HG02678 (cell line): Measurements from ENCODE around the gene FNDC1.
"Not testable (repeated sequence)": the region's sequence is repeated elsewhere in the genome, so short reads cannot be mapped to it uniquely, and the experiment has no call there.

Source experiments
- ATAC-seq: cut with Tn5 transposase; IDR thresholded peaks from one replicate; pipeline ENCODE4 v1.9.1; 2021; ENCODE audit warnings: mild to moderate bottlenecking, moderate library complexity; ENCODE audit not compliant: unreplicated experiment

FNDC1 gene

GRCh38 chr6:159169193-159169555 is at the start of gene FNDC1:
TSS of gene FNDC1 (plus strand) at chr6:159169400. CDS start at chr6:159169597, 197 bp downstream.
- peak; percentile 55 for ATAC-seq

GRCh38 chr6:159119791-159120190 is 49.4 kb upstream of the FNDC1 start:
- ATAC-seq, result no peak

GRCh38 chr6:159121486-159121885 is 47.7 kb upstream of the FNDC1 start:
- no peak for ATAC-seq

DNA sequence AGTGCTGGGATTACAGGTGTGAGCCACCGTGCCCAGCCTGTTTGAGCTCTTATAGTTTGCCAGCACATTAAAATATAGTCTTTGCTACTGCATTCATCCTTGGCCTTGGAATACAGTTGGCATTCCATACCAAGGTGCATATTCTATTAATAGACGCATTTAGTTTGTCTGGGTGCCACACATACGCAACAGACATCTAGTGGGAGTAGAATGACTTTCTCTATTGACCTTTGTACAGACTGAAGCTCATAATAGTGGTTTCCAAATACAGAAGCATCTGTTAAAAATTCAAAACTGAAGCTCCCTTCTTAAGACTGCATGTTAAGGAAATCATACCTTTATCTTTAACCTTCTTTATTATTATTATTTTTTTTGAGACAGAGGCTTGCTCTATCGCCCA is 46.7 kb upstream of the FNDC1 start:
- no peak for ATAC-seq

GRCh38 chr6:159123831-159124230 is 45.4 kb upstream of the FNDC1 start:
- not testable (repeated sequence) for ATAC-seq

DNA sequence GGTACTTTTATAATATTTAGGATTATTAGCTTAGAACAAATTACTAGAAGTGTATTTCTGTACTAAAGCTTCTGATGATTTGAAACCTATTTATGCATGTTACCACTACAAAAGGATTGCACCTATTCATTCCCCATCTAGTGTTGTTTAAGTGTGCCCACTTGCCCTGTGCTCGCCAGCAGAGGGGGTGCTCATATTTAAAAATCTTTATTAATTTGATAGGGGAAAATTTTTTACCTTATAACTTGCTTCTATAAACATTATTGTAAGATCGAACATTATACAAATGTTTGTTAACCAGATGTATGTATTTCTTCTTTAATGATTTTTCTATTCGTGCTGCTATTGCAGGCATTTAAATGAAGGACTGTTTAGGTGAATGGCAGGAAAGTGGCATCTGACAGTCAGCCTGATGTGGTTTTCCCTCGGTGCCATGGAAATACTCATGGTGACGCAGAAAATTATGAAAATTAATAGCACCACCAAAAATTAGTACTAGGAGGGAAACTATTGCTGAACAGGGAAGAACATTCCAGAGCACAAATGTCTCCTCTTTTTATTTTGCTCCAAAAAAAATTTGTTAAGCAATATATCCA is 44.1 kb upstream of the FNDC1 start:
- ATAC-seq, result no peak

DNA sequence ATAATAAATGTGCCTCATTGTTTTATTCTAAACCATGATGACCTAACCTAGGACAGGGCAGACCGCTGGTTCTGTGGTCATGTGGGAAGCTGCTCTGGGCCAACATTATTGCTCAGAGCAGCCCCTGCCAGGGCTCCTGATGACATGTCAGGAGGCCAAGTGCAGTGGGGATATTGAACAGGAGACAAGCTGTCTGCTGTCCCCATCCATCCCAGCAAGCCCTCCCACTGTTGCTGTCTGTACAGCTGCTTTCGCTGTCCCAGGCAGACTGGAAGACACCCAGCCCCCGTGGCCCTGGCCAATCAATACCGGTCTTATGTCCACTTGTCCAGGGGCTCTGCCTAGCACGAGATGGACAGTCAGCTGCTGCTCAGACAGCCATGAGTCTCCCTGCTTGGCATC is 43.2 kb upstream of the FNDC1 start:
- no peak for ATAC-seq

- ATAC-seq, result peak; percentile 5
Observed at GRCh38 chr6:159126590-159126989, 42.6 kb upstream of the FNDC1 start.

DNA sequence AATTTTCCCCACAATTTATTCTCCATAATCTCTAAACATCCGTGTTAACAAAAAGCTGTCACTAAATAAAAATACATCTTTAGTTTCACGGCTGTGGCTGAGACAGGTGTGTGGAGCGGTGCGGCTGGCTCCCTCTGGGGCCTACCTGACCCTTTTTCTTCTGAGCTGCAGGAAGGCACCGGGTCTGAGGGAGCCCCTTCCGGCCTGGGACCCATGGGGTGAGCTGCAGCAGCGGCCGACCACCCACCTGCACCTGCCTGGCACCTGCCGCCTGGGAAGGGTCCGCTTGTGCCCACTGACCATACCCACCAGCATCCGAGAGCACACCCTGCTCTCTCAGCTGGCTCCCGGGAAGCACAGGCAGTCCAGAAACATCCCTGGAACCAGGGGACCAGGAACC is 41.5 kb upstream of the FNDC1 start:
- ATAC-seq, result no peak

DNA sequence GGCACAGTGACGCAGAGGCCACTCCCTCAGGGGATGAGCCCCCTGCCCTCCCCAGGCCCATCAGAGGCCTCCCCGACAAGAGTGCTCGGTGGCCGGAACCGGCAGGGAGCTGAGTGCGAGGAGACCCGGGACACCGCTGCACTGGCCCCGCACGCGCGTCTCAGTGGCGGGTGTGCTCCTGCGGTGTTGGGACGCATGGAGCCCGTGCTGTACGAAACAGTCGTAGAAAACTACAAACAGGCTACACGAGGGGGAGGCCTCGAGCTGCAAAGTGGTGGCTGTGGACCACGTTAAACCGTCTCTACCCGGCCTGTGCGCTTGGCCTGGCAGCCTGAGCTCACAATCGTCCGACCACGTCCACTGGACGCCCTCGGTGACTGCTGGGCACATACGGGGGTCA is 40.2 kb upstream of the FNDC1 start:
- no peak for ATAC-seq

DNA sequence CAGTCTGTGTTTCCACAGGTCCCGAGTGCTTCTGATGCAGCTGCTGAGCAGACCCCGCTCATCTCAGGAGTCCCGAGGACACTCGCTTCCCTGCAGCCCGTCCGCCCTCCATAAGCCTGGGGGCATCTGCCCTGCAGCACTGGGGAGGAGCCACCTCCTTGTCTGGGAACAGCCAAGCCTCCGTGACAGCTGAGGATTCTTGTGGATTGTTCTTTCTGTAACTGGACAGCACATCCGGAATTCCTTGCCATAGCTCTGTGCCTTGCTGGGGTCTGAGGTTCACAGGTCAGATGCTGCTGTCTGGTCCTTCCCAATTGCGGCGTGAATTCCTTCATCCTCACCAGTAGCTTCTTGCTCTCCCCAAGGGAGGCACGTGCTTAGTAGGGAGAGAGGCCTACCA is 38.4 kb upstream of the FNDC1 start:
- ATAC-seq, result no peak

- no peak for ATAC-seq
Observed at GRCh38 chr6:159131709-159132108, 37.5 kb upstream of the FNDC1 start.

DNA sequence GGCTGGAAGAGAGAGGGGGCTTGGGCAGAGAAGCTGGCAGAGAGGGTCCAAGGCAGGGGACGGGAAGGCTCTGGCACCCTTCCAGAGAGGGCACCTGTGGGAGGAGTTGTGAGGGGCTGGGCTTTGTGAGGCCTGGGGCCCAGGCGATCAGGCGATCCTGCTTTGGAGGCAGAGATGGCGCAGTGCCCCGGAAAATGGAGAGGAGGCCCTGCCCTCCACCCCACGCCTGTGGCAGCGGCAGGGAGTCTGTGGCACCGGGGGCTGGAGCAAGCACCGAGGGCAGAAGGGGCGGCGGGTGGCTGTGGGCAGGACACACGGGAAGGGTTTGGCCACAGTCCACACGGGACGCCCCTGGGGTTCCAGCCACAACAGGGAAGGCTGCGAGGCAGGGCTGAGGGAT is 36.5 kb upstream of the FNDC1 start:
- no peak for ATAC-seq

GRCh38 chr6:159134701-159135364 is 34.4 kb upstream of the FNDC1 start:
- peak; percentile 72 for ATAC-seq

- no peak for ATAC-seq
Observed at GRCh38 chr6:159137676-159138075, 31.5 kb upstream of the FNDC1 start.

DNA sequence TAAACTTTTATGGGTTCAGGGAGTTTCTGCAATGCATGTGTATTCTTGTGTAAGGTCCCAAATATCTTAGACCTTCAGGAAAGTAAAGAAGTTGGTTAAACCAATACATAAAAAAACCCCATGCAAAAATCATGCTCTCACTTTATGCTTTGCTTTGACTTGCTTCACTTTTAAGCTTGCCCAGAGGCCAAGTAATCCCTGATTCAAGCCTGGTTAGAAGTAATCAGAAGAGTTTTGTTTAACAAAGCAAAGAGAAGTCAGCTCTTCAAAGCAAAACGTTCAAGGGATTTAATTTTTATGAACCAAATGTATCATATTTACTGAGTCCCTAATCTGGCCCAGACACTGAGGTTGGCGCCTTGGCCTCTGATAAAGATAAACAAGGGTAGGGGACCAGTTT is 26.7 kb upstream of the FNDC1 start:
- ATAC-seq, result no peak

- no peak for ATAC-seq
Observed at GRCh38 chr6:159148641-159149040, 20.6 kb upstream of the FNDC1 start.

DNA sequence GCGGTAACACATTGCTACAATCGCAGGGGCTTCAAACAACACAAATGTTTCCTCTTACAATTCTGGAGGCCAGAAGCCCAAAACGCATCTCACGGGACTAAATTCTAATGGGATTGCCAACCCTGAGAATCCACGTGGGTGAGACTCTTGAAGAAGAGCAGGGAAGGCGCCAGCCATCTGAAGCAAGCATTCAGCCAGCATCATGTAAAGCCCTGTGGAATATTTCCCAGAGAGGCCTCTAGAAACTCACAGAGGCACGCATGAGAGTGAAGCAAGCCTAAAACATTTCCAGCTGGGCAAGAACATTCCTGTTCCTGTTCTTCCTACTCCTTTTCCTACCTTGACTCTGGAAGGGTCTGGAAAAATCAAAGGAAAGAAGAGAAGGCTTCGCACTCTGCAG is 19.6 kb upstream of the FNDC1 start:
- ATAC-seq, result no peak

DNA sequence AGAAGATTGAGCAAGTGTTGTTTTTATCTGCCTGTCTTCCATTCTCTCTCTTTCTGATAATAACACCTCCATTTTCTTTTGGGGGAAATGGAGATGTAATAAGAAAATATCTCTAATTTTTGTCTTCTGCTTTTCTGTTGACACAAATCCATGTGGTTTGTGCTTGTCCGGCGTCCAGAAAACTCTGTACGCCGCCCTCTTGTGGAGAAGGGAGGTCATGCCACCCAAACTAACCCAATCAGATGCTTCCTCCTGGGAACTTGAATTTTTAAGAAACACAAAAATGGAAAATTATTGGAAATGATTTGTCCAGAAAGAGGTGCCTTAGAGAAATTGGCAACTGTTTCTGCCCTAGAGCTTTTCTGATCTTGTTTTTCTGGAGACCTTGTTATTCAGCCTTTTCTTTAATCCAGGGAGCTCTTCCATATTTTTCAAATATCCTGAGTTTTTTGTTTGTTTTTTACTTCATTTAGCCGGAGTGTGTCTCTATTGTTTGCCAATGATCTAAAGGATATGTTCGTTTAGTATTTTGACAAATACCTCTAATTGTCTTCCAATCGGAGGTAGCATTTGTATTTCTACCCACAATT is 17.8 kb upstream of the FNDC1 start:
- peak; percentile 48 for ATAC-seq

DNA sequence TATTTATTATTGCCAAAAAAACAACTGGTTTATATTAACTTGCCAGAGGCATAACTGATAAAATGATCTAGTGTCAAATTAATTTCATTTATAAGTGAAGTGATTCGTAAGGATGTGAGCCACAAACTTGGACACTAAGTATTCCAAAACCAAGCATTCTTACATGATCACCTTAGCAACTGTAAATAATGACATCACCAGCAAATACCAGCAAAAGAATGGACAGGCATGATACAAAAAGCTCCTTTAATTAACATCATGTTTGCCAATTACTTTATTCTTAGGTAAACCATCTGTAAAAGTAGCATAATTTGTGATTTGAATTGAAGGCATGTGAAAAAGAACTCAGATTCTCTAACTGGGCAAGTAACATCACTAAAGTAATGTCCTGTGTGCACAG is 17.2 kb upstream of the FNDC1 start:
- ATAC-seq, result no peak

DNA sequence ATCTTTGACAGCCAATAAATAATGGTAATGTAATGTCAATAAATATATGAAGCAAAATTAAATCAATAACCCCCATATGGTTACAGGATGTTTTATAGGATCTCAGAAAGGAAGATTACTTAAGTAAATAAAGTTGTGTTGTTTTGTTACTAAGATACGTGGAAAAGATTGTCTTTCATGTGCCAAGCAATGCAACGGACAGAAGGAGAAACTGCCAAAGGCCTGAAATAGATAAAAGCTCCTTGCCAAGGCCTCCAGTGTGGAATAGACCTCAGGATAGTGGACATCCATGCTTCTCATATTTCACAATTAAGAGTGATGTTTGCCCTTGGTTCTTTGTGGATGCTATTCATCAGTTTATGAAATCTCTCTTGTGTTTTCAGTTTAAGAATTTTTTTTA is 16.4 kb upstream of the FNDC1 start:
- no peak for ATAC-seq

GRCh38 chr6:159155679-159156078 is 13.5 kb upstream of the FNDC1 start:
- no peak for ATAC-seq

DNA sequence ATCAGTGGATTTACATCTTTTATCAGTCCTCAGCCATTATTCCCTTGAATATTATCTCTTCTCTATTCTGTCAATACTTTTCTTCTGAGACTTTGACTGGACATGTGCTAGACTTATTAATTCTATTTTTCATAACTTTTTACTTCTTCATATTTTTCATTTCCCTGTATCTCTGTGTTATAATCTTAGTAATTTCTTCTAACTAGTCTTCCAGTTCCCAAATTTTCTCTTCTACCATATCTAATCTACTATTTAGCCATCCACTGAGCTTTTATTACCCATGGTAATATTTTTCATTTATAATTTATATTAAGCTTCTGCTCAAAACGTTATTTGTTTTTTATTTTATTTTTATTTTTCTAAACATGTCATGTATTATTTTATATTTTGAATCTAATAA is 13.1 kb upstream of the FNDC1 start:
- ATAC-seq, result no peak
